ENCODE measurements around the gene ACRV1. TPM values are rescaled to one million over a fixed set of nuclear protein-coding genes. Genes with fewer than 3 reads are reported as not detected.

Gene ACRV1, protein sequence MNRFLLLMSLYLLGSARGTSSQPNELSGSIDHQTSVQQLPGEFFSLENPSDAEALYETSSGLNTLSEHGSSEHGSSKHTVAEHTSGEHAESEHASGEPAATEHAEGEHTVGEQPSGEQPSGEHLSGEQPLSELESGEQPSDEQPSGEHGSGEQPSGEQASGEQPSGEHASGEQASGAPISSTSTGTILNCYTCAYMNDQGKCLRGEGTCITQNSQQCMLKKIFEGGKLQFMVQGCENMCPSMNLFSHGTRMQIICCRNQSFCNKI
- polyA plus RNA-seq (2011; rRNA removed), result 0.19 and 0.28 TPM in 2 replicates
- polyA plus RNA-seq (2012; cell fraction: cytosol; rRNA removed), result 0.04 and 0.09 TPM in 2 replicates
- polyA plus RNA-seq (2012; cell fraction: nucleus; rRNA removed), result 0.08 TPM in 1 of 2 replicates, not detected in the other
- polyA plus RNA-seq (2017; fragmentation: RNase III; extraction: RNeasy Plus Mini Kit Qiagen cat#74134 plus additional on column Dnase treatment), result 0.12 to 0.13 TPM in 2 of 3 replicates, not detected in the other
- not detected in 2 replicates for polyA minus RNA-seq (2011; rRNA and poly(A)+ RNA removed)

DNA sequence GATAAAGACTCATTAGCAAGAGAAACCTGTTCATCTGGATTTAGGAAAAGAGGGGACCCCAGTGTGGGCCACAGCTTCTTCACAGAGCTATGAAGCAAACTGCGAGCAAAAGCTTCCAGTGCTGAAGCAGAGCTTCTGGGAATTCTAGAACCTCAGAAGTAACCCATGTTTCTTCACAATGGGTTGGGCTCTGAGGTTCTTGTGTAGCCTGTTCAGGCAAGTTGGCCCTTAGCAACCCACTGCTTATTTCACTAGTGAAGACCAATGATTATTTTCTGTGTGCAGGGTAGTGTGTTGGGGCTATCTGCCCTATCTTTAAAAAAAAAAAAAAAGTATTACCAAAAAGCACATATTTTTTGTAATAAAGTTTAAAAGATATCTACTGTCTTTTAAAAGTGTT, at the start of gene ACRV1:
TSS of gene ACRV1 (minus strand) at position 101 of the 400 bp plus-strand sequence. CDS start at position 34, 67 bp downstream.
- TF ChIP-seq CHD2 (IDR thresholded peaks at IDR 0.05; ENCODE audit: low read length, partially characterized antibody) (no peak), HDAC2 (IDR thresholded peaks at IDR 0.05) (no peak), HOXB5 (CRISPR knock-in tag; IDR thresholded peaks at IDR 0.05) (no peak), POLR2AphosphoS2 (conservative IDR thresholded peaks at IDR 0.05; ENCODE audit: low read length) (no peak), ELK1 (IDR thresholded peaks at IDR 0.05; ENCODE audit: low read depth, low read length) (no peak), POLR2A (IDR thresholded peaks at IDR 0.05; ENCODE audit: low read length) (no peak), FOSB (CRISPR knock-in tag; IDR thresholded peaks at IDR 0.05) (no peak), KDM1A (IDR thresholded peaks at IDR 0.05; ENCODE audit: low read depth) (no peak), FOXS1 (CRISPR knock-in tag; IDR thresholded peaks at IDR 0.05) (no peak)
- TF ChIP-seq, protein P1, sequence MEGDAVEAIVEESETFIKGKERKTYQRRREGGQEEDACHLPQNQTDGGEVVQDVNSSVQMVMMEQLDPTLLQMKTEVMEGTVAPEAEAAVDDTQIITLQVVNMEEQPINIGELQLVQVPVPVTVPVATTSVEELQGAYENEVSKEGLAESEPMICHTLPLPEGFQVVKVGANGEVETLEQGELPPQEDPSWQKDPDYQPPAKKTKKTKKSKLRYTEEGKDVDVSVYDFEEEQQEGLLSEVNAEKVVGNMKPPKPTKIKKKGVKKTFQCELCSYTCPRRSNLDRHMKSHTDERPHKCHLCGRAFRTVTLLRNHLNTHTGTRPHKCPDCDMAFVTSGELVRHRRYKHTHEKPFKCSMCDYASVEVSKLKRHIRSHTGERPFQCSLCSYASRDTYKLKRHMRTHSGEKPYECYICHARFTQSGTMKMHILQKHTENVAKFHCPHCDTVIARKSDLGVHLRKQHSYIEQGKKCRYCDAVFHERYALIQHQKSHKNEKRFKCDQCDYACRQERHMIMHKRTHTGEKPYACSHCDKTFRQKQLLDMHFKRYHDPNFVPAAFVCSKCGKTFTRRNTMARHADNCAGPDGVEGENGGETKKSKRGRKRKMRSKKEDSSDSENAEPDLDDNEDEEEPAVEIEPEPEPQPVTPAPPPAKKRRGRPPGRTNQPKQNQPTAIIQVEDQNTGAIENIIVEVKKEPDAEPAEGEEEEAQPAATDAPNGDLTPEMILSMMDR (IDR thresholded peaks at IDR 0.05), result no peak
- TF ChIP-seq, protein P2, sequence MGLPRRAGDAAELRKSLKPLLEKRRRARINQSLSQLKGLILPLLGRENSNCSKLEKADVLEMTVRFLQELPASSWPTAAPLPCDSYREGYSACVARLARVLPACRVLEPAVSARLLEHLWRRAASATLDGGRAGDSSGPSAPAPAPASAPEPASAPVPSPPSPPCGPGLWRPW (IDR thresholded peaks at IDR 0.05), result no peak
- H3K27ac ChIP-seq, result no peak within 1 kb of the TSS
- FAIRE-seq, result no peak
- 100% methylated on average over 1 of the region's 1 CpG for WGBS (ENCODE audit: missing lambda C conversion rate)
- CTCF ChIA-PET, result interaction anchor here (0.7 to 1.2 kb wide), 2 partner anchors 14 to 21 kb away, joined by 3 read pairs; no protein-coding TSS in a partner anchor
- no peaks in the 10 kb centered on the region for H3K4me1 ChIP-seq
- no peaks in the 10 kb centered on the region for H3K9me3 ChIP-seq
- no peak within 1 kb of the TSS for H3K4me2 ChIP-seq
- POLR2A ChIA-PET, result no interaction called here
- H3K4me3 ChIP-seq, result no peak within 1 kb of the TSS
- ATAC-seq, result no peak
- no peak for DNase-seq (ENCODE audit: low read depth in 1 of 2, low spot score in 1 of 2)

DNA sequence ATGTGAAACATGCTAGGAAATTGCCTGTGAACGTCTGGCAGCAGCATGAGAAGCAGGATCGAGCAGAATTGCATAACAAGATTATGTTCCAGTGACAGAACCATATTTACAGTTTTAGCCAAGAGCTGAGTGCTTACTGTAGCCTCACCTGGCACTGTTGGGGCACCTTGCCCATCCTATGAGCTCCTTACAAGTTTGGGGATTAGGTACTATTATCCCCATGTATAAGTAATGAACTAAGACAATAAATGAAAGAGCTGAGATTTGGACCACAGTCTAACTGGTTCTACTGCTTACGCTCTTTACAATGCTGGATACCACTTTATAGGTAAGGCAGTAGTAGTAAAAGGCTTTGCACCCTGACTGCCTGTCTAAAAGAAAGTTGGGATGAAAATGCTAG, 48.3 kb upstream of the ACRV1 start:
- no peak for TF ChIP-seq CHD2 (IDR thresholded peaks at IDR 0.05; ENCODE audit: low read length, partially characterized antibody)
- no peak for TF ChIP-seq PHF8 (IDR thresholded peaks at IDR 0.05; ENCODE audit: borderline replicate concordance, low read depth)
- TF ChIP-seq NPAS2 (CRISPR knock-in tag; IDR thresholded peaks at IDR 0.05; ENCODE audit: borderline replicate concordance), result no peak
- no peak for TF ChIP-seq HOXB13 (CRISPR knock-in tag; IDR thresholded peaks at IDR 0.05; ENCODE audit: low read depth)
- no peak for TF ChIP-seq SREBF2 (IDR thresholded peaks at IDR 0.05)
- TF ChIP-seq CEBPB (IDR thresholded peaks at IDR 0.05), result no peak
- TF ChIP-seq, protein P1 (IDR thresholded peaks at IDR 0.05), result no peak
- no peak for TF ChIP-seq MAZ (IDR thresholded peaks at IDR 0.05; ENCODE audit: borderline replicate concordance, low read depth, low read length)
- no peak for TF ChIP-seq POLR2AphosphoS2 (conservative IDR thresholded peaks at IDR 0.05; ENCODE audit: low read length)
- no peak for TF ChIP-seq RNF2 (IDR thresholded peaks at IDR 0.05; ENCODE audit: borderline replicate concordance, low read depth)
- no peak for TF ChIP-seq NFE2L2 (conservative IDR thresholded peaks at IDR 0.05; ENCODE audit: low read length)
- no peak for TF ChIP-seq HOXA7 (CRISPR knock-in tag; IDR thresholded peaks at IDR 0.05)
- no peak for TF ChIP-seq ZC3H11A (IDR thresholded peaks at IDR 0.05)
- no peak for TF ChIP-seq E2F6 (IDR thresholded peaks at IDR 0.05; ENCODE audit: borderline replicate concordance, low read depth)
- ATAC-seq (no peak), FAIRE-seq (no peak), DNase-seq (ENCODE audit: low read depth in 1 of 2, low spot score in 1 of 2) (no peak)
- 7% methylated on average over 3 of the region's 3 CpGs for WGBS (ENCODE audit: missing lambda C conversion rate)
- no peaks in the 10 kb centered on the region for H3K9me3 ChIP-seq
- H3K4me1 ChIP-seq, result no peaks in the 10 kb centered on the region
- H3K4me2 ChIP-seq, result no peak overlapping the region
- CTCF ChIA-PET, result no interaction called here
- POLR2A ChIA-PET, result no interaction called here
- no peak overlapping the region for H3K4me3 ChIP-seq
- H3K27ac ChIP-seq, result no peak overlapping the region

Measured in A549 (cell line).